ENCODE data around the gene TRUB1.
A peak's percentile ranks its signal among the peaks of the same experiment; 100 is the strongest.
"Not testable (repeated sequence)": the region's sequence is repeated elsewhere in the genome, so short reads cannot be mapped to it uniquely, and the experiment has no call there.

Gene TRUB1

DNA sequence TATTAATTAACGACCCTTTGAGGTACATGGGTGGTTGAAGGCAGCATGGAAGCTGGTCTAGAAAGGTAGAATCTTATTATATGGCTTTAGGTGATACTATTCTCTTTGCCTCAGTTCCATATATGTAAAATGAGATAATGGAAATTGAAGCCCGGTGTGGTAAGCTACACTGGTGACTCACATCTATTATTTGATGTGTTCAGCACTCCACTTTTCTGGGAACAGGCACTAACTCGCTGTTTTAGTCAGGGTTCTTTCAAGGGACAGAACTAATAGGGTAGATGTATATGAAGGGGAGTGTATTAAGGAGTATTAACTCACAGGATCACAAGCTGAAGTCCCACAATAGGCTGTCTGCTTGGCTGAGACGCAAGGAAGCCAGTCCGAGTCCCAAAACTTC lies 4.4 kb upstream of the TRUB1 start:
- no peak overlapping the region for H3K4me3 ChIP-seq (ENCODE audit: low read length)
- TF ChIP-seq ZNF274 (IDR thresholded peaks at IDR 0.05; ENCODE audit: low read depth, low read length): no peak

DNA sequence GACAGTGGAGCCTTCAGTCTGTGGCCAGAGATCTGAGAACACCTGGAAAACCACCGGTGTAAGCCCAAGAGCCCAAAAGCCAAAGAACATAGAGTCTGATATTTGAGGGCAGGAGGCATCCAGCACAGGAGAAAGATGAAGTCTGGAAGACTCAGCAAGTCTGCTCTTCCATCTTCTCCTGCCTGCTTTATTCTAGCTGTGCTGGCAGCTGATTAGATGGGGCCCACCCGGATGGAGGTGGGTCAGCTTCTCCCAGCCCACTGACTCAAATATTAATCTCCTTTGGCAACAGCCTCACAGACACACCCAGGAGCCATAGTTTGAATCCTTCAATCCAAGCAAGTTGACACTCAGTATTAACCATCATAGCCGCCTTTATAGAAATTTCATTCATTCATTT lies 4.0 kb upstream of the TRUB1 start:
- H3K4me3 ChIP-seq (ENCODE audit: low read length): not testable (repeated sequence)

DNA sequence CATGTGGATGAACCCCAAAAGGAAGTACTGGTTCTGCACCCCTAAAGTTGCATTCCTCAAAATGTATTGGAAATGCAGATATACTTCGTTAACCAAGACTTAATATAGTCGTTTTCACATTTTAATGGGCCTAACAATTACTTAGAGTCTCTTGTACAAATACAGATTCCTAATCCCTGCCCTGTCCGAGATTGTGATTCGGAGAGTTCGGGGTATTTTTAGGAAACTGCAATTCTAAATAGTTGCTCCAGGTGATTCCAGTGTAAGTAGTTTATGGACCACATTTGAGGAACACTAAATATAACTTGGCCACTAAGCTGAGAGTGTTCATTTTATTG lies 830 bp downstream of the TRUB1 start:
- peak overlapping the region; percentile 73 for H3K4me3 ChIP-seq (ENCODE audit: low read length)
- no peak for TF ChIP-seq ZNF274 (IDR thresholded peaks at IDR 0.05; ENCODE audit: low read depth, low read length)

DNA sequence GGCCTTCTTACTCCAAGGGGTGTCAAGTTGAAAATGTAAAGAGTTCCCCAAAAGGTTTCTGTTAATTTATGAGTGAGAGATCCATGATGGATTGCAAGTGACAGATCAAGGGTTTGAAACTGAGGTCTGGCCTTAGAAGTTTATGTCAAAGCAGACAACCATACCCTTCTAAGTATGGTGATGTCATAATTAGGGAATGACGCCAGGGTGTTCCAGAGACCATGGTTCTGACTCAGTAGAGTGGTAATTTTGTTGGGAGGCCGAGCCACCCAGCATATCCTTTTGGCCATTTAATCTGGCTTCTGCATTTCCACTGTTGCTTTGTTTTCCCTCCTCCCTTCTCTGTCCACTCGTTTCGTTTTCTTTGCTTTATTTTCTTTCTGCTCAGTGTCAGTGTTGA lies 2.7 kb downstream of the TRUB1 start:
- no peak for TF ChIP-seq ZNF274 (IDR thresholded peaks at IDR 0.05; ENCODE audit: low read depth, low read length)
- H3K4me3 ChIP-seq (ENCODE audit: low read length): no peak overlapping the region

DNA sequence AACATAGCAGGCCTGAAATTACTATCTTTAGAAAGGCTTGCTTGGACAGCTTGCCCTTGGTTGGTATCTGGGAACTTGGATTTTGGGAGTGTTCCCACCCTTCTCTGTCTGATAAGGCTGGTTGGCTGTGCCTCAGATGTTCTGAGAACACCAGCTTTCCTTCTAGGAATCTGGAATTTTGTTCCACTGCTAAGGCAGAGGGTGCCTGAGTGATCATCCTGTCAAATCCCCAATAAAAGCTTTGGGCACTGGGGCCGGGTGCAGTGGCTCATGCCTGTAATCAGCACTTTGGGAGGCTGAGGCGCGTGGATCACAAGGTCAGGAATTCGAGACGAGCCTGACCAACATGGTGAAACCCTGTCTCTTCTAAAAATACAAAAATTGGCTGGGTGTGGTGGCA lies 5.0 kb downstream of the TRUB1 start:
- no peak overlapping the region for H3K4me3 ChIP-seq (ENCODE audit: low read length)
- TF ChIP-seq ZNF274 (IDR thresholded peaks at IDR 0.05; ENCODE audit: low read depth, low read length): no peak

DNA sequence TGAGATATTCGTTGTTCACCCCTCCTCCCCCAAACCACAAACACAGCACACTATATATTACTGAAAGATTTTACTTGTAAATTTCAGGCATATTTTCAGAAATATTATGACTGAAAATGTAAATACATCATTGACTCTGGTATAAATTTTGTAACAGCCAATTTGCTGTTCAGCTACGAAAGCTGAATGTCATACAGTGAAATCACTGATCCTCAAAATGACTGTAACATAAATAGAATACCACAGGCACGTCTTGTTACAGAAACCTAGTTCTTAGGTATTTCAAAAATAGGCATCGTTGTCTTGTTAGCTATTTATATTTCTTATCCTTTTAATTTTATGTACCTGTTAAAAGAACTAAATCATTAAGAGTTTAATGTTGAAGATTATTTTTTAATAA lies 15.1 kb downstream of the TRUB1 start:
- no peak for TF ChIP-seq ZNF274 (IDR thresholded peaks at IDR 0.05; ENCODE audit: low read depth, low read length)
- H3K4me3 ChIP-seq (ENCODE audit: low read length): no peak overlapping the region

DNA sequence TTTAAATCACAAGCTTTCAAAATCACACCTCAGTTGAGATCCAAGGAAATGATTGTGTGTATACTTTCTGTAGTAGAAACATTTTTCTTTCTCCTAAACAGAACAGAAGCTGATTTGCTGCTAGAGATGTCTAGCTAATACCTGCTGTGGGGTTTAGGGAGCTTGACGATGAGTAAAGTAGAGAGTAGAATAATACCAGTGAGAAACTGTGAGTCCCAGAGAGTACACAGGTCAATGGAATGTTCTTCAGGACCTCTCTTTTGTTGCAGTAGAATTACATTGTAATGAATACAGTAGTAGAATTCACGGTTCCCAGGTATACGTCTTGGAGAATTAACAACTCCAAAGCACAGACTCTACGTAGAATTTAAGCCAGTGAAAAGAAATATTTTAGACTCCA lies 18.0 kb downstream of the TRUB1 start:
- TF ChIP-seq ZNF274 (IDR thresholded peaks at IDR 0.05; ENCODE audit: low read depth, low read length): no peak
- no peak overlapping the region for H3K4me3 ChIP-seq (ENCODE audit: low read length)

DNA sequence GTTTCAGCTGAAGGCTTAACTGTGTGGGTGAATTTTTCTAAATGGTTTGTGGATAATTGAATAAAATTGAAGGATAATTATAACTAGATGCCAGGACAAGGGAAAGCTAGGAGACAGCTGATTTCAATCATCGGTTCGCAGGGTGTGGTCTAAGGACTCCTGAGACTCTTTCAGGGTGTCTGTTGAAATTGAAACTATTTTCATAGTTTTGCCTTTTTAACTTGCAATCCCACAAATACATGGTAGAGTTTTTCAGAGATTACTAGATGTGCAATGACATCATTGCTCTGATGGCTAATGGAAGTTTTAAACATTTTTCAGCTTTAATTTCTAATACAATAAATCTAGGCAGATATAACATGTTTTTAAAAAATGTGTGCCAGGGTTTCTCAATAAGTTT lies 18.5 kb downstream of the TRUB1 start:
- TF ChIP-seq ZNF274 (IDR thresholded peaks at IDR 0.05; ENCODE audit: low read depth, low read length): no peak
- H3K4me3 ChIP-seq (ENCODE audit: low read length): no peak overlapping the region

DNA sequence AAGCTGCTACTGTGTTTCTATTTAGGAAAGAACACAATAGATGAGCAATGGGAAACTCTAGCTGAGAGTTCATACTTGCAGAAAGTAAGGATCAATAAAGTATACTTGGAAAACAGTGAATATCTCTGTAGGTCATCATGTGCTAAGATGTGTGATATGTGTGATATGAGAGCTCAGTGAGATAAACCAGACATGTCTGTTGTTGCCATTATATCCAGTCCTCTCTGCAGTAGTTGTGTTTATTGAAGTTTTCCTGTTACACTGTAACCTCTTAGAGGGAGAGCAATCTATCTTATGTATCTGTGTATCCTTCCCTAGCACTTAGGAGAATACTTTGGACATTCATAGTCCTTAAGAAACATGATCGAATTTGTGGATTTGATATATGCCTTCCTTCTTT lies 19.1 kb downstream of the TRUB1 start:
- no peak for TF ChIP-seq ZNF274 (IDR thresholded peaks at IDR 0.05; ENCODE audit: low read depth, low read length)
- no peak overlapping the region for H3K4me3 ChIP-seq (ENCODE audit: low read length)

DNA sequence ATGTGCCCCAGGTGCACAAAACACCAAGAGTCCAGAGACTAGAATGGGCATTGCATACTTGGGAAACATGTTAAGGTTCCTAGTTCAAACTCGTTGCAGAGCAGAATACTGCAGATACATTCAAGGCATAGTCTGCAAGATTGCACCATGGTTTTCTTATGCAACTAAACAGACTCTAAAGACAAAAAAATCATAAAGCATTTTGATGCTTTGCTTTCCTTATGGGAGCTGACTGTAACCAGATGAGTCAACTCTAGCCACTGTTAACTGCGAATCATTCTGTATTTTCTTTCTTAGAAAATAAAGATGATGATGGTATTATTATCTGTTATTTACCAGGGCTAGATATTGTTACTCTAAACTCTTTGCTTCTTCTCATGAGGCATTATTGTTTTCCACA lies 19.7 kb downstream of the TRUB1 start:
- TF ChIP-seq ZNF274 (IDR thresholded peaks at IDR 0.05; ENCODE audit: low read depth, low read length): no peak
- no peak overlapping the region for H3K4me3 ChIP-seq (ENCODE audit: low read length)

DNA sequence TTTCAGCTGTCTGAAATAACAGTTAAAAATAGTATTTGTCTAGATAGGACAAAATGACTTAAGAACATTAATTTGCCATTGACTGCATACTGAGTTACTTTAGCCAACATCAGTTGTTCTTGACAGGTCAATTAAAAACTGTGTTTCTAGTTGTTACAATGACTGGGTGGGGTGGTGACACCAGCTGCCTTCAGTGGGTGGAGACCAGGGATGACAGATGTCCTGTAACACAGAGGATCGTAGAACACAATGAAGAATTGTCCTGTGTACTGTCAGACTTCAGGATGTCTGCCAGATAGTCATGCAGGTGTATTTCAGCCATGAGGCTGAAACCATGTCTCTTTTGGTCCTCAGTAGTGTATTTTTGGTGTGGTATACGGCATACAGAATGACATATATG lies 24.4 kb downstream of the TRUB1 start:
- no peak overlapping the region for H3K4me3 ChIP-seq (ENCODE audit: low read length)
- TF ChIP-seq ZNF274 (IDR thresholded peaks at IDR 0.05; ENCODE audit: low read depth, low read length): no peak

DNA sequence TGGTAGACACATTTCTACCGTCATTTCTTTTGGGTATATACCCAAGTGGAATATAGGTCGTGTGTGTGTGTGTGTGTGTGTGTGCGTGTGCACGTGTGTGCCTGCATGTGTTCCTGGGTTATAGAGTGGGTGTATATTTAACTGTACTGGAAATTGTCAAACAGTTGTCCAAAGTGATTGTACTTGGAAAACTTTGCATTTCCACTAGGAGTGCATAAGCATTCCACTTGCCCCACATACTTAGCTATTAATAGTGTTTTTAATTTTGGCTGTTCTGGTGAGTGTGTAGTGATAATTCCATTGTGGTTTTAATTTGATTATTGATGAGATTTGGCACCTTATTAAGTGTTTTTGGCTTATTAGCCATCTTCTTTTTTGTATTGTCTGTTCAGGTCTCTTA lies 25.9 kb downstream of the TRUB1 start:
- H3K4me3 ChIP-seq (ENCODE audit: low read length): no peak overlapping the region
- TF ChIP-seq ZNF274 (IDR thresholded peaks at IDR 0.05; ENCODE audit: low read depth, low read length): no peak

DNA sequence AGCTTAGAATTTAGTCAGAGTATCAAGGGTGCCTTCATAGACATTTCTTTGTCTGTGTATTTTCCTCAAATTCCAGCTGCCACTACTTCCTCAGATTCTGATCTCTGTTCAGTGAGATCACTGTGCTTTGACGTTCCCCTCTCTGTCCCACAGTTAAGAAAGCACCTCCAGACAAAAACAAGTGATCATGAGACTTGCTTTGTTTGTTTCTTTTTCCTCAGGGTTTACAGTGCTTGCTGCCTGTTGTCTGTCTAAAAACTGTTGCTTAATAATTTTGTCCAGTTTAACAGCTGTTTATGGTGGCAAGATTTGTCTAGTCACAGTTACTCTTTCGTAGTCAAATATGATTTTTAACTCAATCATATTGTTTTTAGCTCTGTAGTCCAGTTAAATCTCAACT lies 29.1 kb downstream of the TRUB1 start:
- H3K4me3 ChIP-seq (ENCODE audit: low read length): no peak overlapping the region
- TF ChIP-seq ZNF274 (IDR thresholded peaks at IDR 0.05; ENCODE audit: low read depth, low read length): no peak

DNA sequence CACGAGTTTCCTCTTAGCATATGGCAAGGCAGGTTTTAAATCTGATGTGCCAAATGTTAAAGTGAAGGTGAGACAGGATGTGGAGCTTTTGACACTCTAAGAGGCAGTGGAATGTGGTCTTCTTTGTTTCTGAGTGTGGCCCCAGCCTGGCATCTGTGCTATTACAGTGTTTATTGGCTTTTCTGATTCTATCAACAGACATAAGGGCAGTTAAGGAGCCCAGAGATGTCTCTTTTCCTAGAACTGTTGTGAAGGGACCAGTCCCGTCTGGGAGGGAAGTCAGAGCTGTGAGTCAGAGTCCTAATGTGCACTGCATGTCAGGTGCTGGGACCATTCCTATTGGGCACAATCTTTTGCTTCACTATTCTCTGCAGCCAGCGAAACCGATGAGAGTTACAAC lies 32.5 kb downstream of the TRUB1 start:
- H3K4me3 ChIP-seq (ENCODE audit: low read length): no peak overlapping the region
- no peak for TF ChIP-seq ZNF274 (IDR thresholded peaks at IDR 0.05; ENCODE audit: low read depth, low read length)

DNA sequence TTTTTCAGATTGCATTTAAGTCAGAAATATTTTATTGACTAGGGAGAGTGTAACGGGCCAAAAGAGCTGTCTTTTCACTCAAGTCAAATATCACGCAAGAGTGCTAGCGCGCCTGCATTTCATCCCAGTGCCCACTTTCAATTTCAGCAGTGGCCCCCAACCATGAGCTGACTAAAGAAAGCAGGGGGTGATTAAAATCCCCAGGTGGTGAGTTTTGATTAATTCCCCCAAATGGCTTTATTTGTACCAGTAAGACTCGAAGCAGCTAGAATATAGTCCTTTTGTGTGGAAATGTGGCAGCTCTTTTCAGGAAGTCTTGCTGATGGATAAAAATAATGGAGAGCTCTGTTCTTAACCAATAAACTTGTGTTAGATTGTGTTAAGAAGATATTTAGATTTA lies 35.3 kb downstream of the TRUB1 start:
- TF ChIP-seq ZNF274 (IDR thresholded peaks at IDR 0.05; ENCODE audit: low read depth, low read length): no peak
- H3K4me3 ChIP-seq (ENCODE audit: low read length): no peak overlapping the region

DNA sequence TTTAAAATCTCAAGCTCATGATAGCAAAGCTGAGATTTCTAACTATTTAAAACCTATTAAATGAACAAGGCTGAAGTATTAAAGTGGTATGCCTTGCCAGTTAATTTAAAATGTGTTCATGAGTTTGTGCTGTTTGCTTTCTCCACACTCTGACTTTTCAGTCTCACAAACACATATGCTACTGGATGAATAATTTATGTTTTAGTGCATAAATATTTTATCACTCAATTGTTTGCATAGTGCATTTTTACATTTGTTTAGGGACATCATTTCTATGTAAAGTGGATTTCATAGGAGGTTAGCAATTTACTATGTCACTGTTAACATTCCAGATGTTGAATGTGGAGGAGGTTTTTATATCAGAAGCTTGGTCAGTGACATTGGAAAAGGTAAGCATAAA lies 36.0 kb downstream of the TRUB1 start:
- H3K4me3 ChIP-seq (ENCODE audit: low read length): no peak overlapping the region
- no peak for TF ChIP-seq ZNF274 (IDR thresholded peaks at IDR 0.05; ENCODE audit: low read depth, low read length)

DNA sequence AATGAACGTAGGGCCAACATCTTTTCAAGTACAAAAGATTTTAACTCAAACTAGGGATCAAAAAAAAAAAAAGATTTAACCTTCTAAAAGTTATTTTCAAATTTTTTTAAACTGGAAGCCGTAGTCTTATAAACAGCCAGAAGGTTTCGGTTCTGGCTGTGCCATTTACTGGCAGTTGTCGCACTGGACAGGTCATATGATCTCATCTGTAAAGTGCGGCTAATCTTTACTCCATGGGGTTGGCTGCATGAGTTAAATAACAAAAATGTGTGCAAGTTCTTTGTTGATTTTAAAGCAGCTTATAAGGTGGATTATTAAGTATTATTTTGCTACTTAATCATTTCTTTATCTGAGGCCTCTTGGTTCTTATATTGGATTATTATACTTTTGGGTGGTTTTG lies 36.6 kb downstream of the TRUB1 start:
- TF ChIP-seq ZNF274 (IDR thresholded peaks at IDR 0.05; ENCODE audit: low read depth, low read length): no peak
- H3K4me3 ChIP-seq (ENCODE audit: low read length): no peak overlapping the region

All from GM08714 (cell line).